Activated CD8-positive, alpha-beta memory T cell treated with anti-CD3 and anti-CD28 coated beads, Interleukin-2, amount 10 ng/mL, durations not matched to agents 7 days and 5 days (primary cell): ENCODE data around the gene PLA2G4B. TPM values are rescaled to one million over a fixed set of nuclear protein-coding genes. Genes with fewer than 3 reads are reported as not detected.

Experiments used
- ATAC-seq: fragments of 150-1000 bp; cut with Tn5 transposase; one replicate; pipeline ENCODE4 v1.10.0; 2021; ENCODE audit warnings: moderate library complexity
- CTCF ChIA-PET: fragments of 350-600 bp; sonication (Branson Sonifier 250); formaldehyde crosslinking; loops from one replicate; lab custom pipeline; 2021; ENCODE audit warnings: antibody characterized with exemption; lab: Charles Lee
- DNase-seq: peaks from one replicate; pipeline ENCODE4 v3.0.0-alpha.2; 2020
- H3K27ac Mint-ChIP-seq: one replicate; pipeline ENCODE4 v1.8.0; 2021; ENCODE audit warnings: mild to moderate bottlenecking, mixed read lengths
- H3K27me3 Mint-ChIP-seq: one replicate; pipeline ENCODE4 v1.8.0; 2021; ENCODE audit warnings: mixed read lengths
- H3K36me3 Mint-ChIP-seq: one replicate; pipeline ENCODE4 v1.8.0; 2021; ENCODE audit warnings: mild to moderate bottlenecking, mixed read lengths
- H3K4me1 Mint-ChIP-seq: one replicate; pipeline ENCODE4 v1.8.0; 2021; ENCODE audit warnings: mixed read lengths
- H3K4me3 Mint-ChIP-seq: one replicate; pipeline ENCODE4 v1.8.0; 2021; ENCODE audit warnings: mild to moderate bottlenecking, moderate library complexity, mixed read lengths
- H3K9me3 Mint-ChIP-seq: one replicate; pipeline ENCODE4 v1.8.0; 2022; ENCODE audit warnings: low read depth, mixed read lengths
- total RNA-seq, 2 experiments: library from RNA; stranded (reverse); gene quantifications; one replicate each; pipeline ENCODE4 v1.2.3, GENCODE V29; 2021

The PLA2G4B gene
- total RNA-seq, 2 experiments from 2014 or later, result 2.8 to 7.7 TPM

GRCh38 chr15:41849861-41850260, 11.2 kb downstream of the PLA2G4B start:
- no peak for DNase-seq
- Mint-ChIP-seq H3K27ac (no peak overlapping the region), H3K9me3 (no peaks in the 10 kb centered on the region), H3K36me3 (peaks cover 1% of the 10 kb centered on the region), H3K4me1 (peaks cover 3% of the 10 kb centered on the region), H3K27me3 (no peaks in the 10 kb centered on the region), H3K4me3 (no peak overlapping the region)
- no peak for ATAC-seq
- CTCF ChIA-PET, result no interaction called here

GRCh38 chr15:41850482-41851166, 12.0 kb downstream of the PLA2G4B start:
- CTCF ChIA-PET, result no interaction called here
- no peak overlapping the region for H3K27ac Mint-ChIP-seq
- no peak for ATAC-seq

GRCh38 chr15:41851167-41851523, 12.5 kb downstream of the PLA2G4B start:
- Mint-ChIP-seq H3K27ac (no peak overlapping the region), H3K9me3 (no peaks in the 10 kb centered on the region), H3K36me3 (peaks cover 1% of the 10 kb centered on the region), H3K27me3 (no peaks in the 10 kb centered on the region), H3K4me1 (peaks cover 3% of the 10 kb centered on the region), H3K4me3 (no peak overlapping the region)
- no peak for DNase-seq
- CTCF ChIA-PET, result interaction anchor here (1.5 kb wide), 1 partner anchor 54 kb away, joined by 4 read pairs; no protein-coding TSS in a partner anchor
- ATAC-seq, result no peak

More at GRCh38 chr15:41850482-41851166, 12.0 kb downstream of the PLA2G4B start:
- Mint-ChIP-seq H3K36me3 (peaks cover 1% of the 10 kb centered on the region), H3K9me3 (no peaks in the 10 kb centered on the region), H3K4me3 (no peak overlapping the region), H3K27me3 (no peaks in the 10 kb centered on the region), H3K4me1 (peaks cover 3% of the 10 kb centered on the region)
- no peak for DNase-seq

- Mint-ChIP-seq H3K4me3 (no peak overlapping the region), H3K4me1 (peaks cover 3% of the 10 kb centered on the region), H3K27ac (no peak overlapping the region), H3K27me3 (no peaks in the 10 kb centered on the region), H3K36me3 (peaks cover 1% of the 10 kb centered on the region), H3K9me3 (no peaks in the 10 kb centered on the region)
- no peak for ATAC-seq
- no peak for DNase-seq
- CTCF ChIA-PET, result interaction anchor here (1.5 kb wide), 1 partner anchor 53 kb away, joined by 4 read pairs; no protein-coding TSS in a partner anchor
Measured at GRCh38 chr15:41851755-41852370, 13.2 kb downstream of the PLA2G4B start.

- no peaks in the 10 kb centered on the region for H3K27me3 Mint-ChIP-seq
- no peak for ATAC-seq
- CTCF ChIA-PET, result interaction anchor here (1.5 kb wide), 2 partner anchors 52 to 80 kb away, joined by 3 to 4 read pairs; no protein-coding TSS in a partner anchor
Measured at GRCh38 chr15:41852736-41853590, 14.3 kb downstream of the PLA2G4B start.

GRCh38 chr15:41853831-41854230, 15.2 kb downstream of the PLA2G4B start:
- no peaks in the 10 kb centered on the region for H3K9me3 Mint-ChIP-seq
- H3K4me3 Mint-ChIP-seq, result no peak overlapping the region
- DNase-seq, result no peak
- no peak overlapping the region for H3K27ac Mint-ChIP-seq
- H3K36me3 Mint-ChIP-seq, result no peaks in the 10 kb centered on the region
- no peaks in the 10 kb centered on the region for H3K27me3 Mint-ChIP-seq
- no peak for ATAC-seq
- H3K4me1 Mint-ChIP-seq, result no peaks in the 10 kb centered on the region
- CTCF ChIA-PET, result interaction anchor here (1.5 kb wide), 1 partner anchor 81 kb away, joined by 3 read pairs; no protein-coding TSS in a partner anchor

More at GRCh38 chr15:41852736-41853590, 14.3 kb downstream of the PLA2G4B start:
- Mint-ChIP-seq H3K9me3 (no peaks in the 10 kb centered on the region), H3K36me3 (peaks cover 1% of the 10 kb centered on the region), H3K27ac (no peak overlapping the region), H3K4me1 (peaks cover 3% of the 10 kb centered on the region), H3K4me3 (no peak overlapping the region)
- DNase-seq, result no peak

GRCh38 chr15:41854443-41854842, 15.8 kb downstream of the PLA2G4B start:
- no peak overlapping the region for H3K4me3 Mint-ChIP-seq
- no peaks in the 10 kb centered on the region for H3K4me1 Mint-ChIP-seq
- H3K27ac Mint-ChIP-seq, result no peak overlapping the region
- DNase-seq (no peak), ATAC-seq (no peak)
- no peaks in the 10 kb centered on the region for H3K27me3 Mint-ChIP-seq
- no peaks in the 10 kb centered on the region for H3K36me3 Mint-ChIP-seq
- H3K9me3 Mint-ChIP-seq, result no peaks in the 10 kb centered on the region
- CTCF ChIA-PET, result no interaction called here

- Mint-ChIP-seq H3K27ac (no peak overlapping the region), H3K36me3 (no peaks in the 10 kb centered on the region)
Measured at GRCh38 chr15:41855261-41855961, 16.8 kb downstream of the PLA2G4B start.

GRCh38 chr15:41856262-41856661, 17.6 kb downstream of the PLA2G4B start:
- Mint-ChIP-seq H3K9me3 (no peaks in the 10 kb centered on the region), H3K4me1 (peaks cover 3% of the 10 kb centered on the region), H3K4me3 (no peak overlapping the region), H3K27me3 (no peaks in the 10 kb centered on the region), H3K36me3 (no peaks in the 10 kb centered on the region), H3K27ac (no peak overlapping the region)
- CTCF ChIA-PET, result no interaction called here
- no peak for DNase-seq
- no peak for ATAC-seq

More at GRCh38 chr15:41855261-41855961, 16.8 kb downstream of the PLA2G4B start:
- Mint-ChIP-seq H3K4me3 (no peak overlapping the region), H3K27me3 (no peaks in the 10 kb centered on the region), H3K4me1 (peaks cover 3% of the 10 kb centered on the region), H3K9me3 (no peaks in the 10 kb centered on the region)
- no peak for ATAC-seq
- no peak for DNase-seq
- CTCF ChIA-PET, result no interaction called here

GRCh38 chr15:41856716-41857115, 18.1 kb downstream of the PLA2G4B start:
- DNase-seq (no peak), ATAC-seq (no peak)
- peaks cover 3% of the 10 kb centered on the region for H3K4me1 Mint-ChIP-seq
- CTCF ChIA-PET, result no interaction called here
- H3K27me3 Mint-ChIP-seq, result no peaks in the 10 kb centered on the region
- no peaks in the 10 kb centered on the region for H3K9me3 Mint-ChIP-seq
- H3K27ac Mint-ChIP-seq, result no peak overlapping the region
- no peaks in the 10 kb centered on the region for H3K36me3 Mint-ChIP-seq
- no peak overlapping the region for H3K4me3 Mint-ChIP-seq

- CTCF ChIA-PET, result no interaction called here
- DNase-seq (no peak), ATAC-seq (no peak)
- H3K4me3 Mint-ChIP-seq, result no peak overlapping the region
- no peak overlapping the region for H3K27ac Mint-ChIP-seq
- no peaks in the 10 kb centered on the region for H3K36me3 Mint-ChIP-seq
- H3K9me3 Mint-ChIP-seq, result no peaks in the 10 kb centered on the region
- no peaks in the 10 kb centered on the region for H3K27me3 Mint-ChIP-seq
- peaks cover 3% of the 10 kb centered on the region for H3K4me1 Mint-ChIP-seq
Measured at GRCh38 chr15:41857316-41857715, 18.7 kb downstream of the PLA2G4B start.

GRCh38 chr15:41858756-41859155, 20.1 kb downstream of the PLA2G4B start:
- Mint-ChIP-seq H3K9me3 (no peaks in the 10 kb centered on the region), H3K27ac (no peak overlapping the region), H3K4me3 (no peak overlapping the region), H3K4me1 (peaks cover 8% of the 10 kb centered on the region), H3K27me3 (no peaks in the 10 kb centered on the region), H3K36me3 (no peaks in the 10 kb centered on the region)
- no peak for ATAC-seq
- CTCF ChIA-PET, result interaction anchor here (1.5 kb wide), 1 partner anchor 393 kb away, joined by 3 read pairs; no protein-coding TSS in a partner anchor
- DNase-seq, result no peak
